GM21447 (cell line): ENCODE measurements around the gene COPS2.

ENCODE experiments used
- ATAC-seq: cut with Tn5 transposase; IDR thresholded peaks from one replicate; pipeline ENCODE4 v1.9.1; 2021; ENCODE audit not compliant: unreplicated experiment

COPS2 gene

DNA sequence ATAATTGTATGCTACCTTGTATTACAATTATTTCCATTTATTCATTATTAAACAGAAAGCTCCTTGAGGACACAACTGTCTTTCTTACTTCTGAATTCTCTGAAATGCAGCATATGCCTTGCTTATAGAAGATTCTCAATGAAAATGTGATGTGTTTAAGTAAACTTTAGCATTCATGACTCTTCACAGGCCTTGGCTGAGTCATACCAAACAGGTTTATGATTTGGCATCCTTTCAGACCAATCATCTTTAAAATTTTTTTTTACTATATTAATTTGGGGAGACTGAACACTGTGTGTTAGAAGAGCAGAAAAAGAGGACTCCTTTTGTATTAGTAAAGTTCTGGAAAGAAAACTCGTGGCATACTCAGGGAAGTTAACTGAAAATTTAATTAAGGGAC is 8.3 kb upstream of the COPS2 start:
- ATAC-seq, result no peak

DNA sequence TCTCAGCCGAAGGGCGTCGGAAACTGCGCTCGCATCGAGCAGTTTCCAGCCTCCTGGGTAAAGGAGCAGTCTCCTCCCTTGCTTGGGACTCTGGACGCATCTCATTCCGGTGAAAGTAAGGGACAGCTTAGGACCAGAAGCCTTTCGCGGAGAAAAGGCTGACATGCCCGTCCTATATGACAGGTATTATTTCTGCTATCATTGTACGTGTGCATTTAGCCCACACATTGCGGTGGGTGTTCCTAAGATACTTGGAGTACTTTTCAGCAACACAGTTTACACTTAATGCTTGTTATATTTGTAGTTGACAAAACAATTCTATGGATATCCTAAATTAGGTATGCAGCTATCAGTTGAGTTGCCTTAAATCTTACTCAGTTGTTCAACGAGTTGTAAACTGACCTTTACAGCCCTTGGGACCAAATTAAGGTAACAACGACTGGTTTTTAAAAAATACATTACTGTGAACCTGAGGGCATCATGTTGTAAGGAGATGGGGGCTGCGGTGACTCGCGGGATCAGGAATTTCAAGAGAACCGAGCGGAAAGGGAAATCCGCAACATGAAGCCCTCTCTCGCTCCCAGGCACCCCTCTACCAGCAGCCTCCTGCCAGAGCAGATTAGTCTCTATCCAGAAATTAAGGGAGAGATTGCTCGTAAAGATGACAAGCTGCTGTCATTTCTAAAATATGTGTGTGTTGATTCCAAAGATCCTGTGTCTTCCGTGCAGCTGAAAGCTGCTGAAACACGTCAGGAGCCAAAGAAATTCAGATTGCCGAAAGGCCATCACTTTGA is 632 bp upstream of the COPS2 start:
- no peak for ATAC-seq

DNA sequence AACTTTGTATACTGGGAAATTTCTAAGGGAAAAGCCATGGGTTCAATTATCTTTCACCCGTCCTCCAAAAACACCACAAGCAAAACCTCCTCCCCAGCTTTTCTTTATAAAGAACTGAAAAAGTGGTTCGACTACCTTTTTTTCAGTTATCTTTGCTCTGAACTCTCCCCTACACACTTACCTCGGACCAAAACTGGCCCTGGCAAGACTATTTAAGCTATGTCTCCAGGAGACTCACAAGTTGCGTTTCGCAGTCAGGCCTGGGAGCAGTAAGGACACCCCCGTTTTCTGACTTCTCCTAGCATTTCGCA is 645 bp downstream of the COPS2 start:
- peak; percentile 5 for ATAC-seq

- no peak for ATAC-seq
Measured at GRCh38 chr15:49154359-49154758, 1.0 kb downstream of the COPS2 start.

GRCh38 chr15:49152552-49153312 is 2.7 kb downstream of the COPS2 start:
- no peak for ATAC-seq

DNA sequence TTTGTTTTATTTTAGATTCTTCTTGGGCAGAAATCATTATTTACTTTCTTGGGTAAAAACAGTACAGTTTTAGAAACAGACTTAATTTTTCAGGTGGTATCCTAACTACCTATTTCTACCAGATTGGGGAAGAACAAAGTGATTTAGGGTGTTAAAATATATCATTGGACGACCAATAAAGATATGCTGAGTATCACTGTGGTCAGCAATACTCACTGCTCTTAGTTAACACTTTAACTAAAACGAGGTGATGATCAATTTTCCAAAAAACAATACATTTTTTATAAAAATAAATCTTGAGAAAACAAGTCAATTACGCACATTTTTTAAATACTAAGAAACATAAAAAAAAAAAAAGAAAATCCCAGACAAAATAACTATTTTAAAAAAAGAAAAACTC is 3.6 kb downstream of the COPS2 start:
- no peak for ATAC-seq

- no peak for ATAC-seq
Measured at GRCh38 chr15:49148727-49149126, 6.7 kb downstream of the COPS2 start.

DNA sequence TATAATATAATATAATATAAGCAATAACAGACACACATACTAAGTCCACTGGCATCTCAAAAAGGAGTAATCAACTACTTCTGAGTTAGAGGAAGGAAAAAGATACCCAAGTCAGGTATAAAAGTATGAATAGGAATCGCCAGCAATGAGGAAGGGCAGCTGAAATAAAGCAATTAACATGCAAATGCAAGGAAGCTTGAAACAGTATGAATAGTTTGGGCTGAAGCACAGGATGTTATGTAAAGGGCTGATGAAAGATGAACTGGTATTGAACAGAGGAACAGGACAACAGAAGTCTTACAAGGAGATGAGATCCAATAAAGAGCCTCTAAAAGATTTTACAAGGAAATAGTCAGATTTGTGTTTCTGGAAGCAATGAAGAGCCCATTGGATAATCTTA is 7.1 kb downstream of the COPS2 start:
- ATAC-seq, result no peak

DNA sequence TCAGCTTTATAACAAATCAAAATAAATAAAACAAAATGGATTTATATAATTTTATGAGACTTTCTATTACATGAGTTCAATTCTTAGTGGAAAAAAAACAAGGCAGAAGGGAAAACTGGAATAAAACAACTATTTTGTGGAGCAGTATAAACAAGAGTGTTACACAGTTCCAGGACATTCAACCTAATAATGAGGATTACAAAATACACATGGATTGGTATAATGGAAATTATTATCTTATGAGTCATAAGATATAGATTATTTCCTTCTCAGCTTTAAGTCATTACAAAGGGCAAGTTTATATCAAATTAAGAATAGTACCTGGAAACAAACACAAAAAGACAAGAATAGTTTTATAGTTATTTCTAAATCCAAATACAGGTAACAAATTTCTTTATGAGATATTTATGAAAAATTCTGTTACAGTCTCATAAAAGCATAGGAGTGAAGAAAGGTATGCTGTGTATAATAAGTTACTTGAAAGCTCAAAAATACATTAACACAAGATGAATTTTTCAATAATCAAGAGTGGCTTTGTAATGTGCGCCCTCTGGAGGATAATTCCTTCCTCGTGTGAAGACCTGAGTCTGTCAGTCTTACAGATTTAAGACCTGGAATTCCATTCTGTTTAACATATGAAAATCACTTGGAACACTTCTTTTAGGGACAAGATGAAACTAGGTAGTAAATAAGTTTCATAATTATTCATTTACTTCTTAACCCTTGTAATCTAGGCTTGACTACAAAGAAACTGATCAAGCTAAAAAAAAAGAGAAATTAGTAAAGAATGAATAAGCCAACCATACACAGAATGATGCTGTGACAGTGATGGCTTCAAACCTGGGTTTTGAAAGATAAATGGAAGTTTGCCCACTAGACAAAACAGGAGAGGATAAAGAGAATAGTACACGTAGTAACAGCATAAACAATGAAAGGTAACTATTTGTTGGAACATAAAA is 9.5 kb downstream of the COPS2 start:
- no peak for ATAC-seq

- ATAC-seq, result no peak
Measured at GRCh38 chr15:49137861-49138260, 17.5 kb downstream of the COPS2 start.

- ATAC-seq, result no peak
Measured at GRCh38 chr15:49135911-49136310, 19.5 kb downstream of the COPS2 start.

- no peak for ATAC-seq
Measured at GRCh38 chr15:49135342-49135857, 20.0 kb downstream of the COPS2 start.

DNA sequence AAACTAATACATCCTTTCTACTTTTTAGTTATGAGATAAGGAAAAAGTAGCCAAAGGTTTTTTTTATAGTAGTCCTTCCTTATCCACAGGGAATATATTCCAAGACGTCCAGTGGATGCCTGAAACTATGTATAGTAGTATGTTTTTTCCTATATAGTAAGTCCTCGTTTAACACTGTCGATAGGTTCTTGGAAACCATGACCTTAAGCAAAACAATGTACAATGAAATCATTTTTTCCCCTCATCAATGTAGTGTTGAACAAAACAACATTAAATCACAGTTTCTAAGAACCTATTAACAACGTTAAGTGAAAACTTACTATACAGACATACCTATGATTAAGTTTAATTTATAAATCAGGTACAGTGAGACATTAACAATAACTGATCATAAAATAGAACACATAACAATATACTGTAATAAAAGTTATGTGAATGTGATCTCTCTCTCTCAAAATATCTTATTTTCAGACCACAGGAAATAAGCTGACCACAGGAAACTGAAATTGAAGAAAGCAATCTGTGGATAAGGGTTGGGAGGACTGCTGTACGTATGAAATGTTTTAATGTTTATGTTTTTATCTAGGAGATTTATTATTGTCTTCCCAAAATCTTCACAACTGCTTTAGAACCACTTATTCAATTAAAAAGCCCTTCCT is 20.6 kb downstream of the COPS2 start:
- ATAC-seq, result no peak

GRCh38 chr15:49131403-49131802 is 24.0 kb downstream of the COPS2 start:
- ATAC-seq, result no peak

DNA sequence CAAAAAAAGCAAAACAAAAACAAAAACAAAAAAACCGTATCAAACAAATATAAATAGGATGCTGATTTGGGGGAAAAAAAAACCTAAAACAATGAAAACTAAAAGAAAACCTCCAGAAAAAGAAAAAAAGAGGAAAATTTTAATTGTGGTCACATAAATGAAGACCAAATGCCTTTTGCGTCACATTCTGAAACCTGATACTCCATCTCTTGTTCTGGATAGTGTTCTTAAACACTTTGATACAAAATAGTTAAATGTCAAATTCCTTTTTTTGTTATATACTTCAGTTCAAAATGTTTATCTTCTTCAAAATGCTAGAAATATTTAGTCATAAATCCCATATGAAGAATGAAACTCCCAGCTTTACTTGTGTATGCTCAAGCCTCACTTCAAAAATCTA is 31.0 kb downstream of the COPS2 start:
- ATAC-seq, result no peak

DNA sequence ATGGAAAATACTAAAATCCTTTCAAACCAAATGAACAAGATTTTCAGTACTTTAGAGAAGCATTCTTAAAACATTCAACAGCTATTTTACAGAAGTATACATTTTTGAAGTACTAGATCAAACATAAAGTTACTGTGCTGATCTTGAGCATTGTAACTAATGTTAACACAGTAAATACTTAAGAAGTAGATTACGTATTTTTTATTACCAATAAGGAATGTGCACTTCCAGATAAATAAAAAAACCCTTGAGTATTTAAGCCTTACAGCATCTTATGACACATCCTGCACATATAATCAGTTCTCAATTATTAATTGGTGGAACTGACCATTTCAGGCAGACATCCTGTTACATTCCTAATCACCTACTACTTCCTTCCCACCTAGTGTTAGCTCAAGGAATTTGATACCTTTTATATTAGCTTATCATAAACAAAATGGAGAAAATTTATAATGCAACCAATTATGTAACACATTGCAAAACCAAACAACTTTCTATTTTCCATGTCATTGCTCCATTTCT is 32.8 kb downstream of the COPS2 start:
- ATAC-seq, result no peak

GRCh38 chr15:49121901-49122300 is 33.5 kb downstream of the COPS2 start:
- ATAC-seq, result no peak

DNA sequence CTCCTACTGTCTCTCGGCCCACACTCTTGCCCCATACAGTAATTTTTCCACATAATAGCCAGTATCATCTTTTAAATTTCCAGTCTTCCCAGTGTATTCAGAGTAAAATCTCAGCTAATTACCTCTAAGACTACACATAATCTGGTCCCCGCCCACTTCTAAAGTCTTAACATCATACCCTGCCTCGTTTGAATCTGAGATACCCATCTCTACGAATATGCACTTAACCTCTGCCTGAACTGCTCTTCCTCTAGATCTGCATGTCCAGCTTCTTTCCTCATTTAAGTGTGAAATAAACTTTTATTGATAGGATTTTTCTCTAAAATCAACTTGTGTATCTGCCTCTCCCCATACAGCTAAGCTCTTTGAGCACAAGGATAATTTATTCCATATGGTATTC is 34.6 kb downstream of the COPS2 start:
- ATAC-seq, result no peak

GRCh38 chr15:49116108-49116857 is 39.1 kb downstream of the COPS2 start:
- ATAC-seq, result no peak

DNA sequence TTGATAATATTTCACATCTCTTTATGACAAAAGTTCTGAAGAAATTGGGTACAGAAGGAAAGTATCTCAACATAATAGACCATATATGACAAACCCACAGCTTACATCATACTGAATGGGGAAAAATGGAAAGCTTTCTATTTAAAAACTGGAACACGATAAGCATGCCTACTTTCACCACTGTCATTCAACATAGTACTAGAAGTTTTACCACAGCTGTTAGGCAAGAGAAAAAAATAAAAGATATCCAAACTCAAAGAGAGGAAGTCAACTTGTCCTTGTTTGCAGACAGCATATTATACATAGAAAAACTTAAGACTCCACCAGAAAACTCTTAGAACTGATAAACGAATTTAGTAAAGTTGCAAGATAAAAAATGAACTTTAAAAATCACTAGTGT is 40.3 kb downstream of the COPS2 start:
- no peak for ATAC-seq
